ENCODE data around the gene URI1.

URI1 gene

DNA sequence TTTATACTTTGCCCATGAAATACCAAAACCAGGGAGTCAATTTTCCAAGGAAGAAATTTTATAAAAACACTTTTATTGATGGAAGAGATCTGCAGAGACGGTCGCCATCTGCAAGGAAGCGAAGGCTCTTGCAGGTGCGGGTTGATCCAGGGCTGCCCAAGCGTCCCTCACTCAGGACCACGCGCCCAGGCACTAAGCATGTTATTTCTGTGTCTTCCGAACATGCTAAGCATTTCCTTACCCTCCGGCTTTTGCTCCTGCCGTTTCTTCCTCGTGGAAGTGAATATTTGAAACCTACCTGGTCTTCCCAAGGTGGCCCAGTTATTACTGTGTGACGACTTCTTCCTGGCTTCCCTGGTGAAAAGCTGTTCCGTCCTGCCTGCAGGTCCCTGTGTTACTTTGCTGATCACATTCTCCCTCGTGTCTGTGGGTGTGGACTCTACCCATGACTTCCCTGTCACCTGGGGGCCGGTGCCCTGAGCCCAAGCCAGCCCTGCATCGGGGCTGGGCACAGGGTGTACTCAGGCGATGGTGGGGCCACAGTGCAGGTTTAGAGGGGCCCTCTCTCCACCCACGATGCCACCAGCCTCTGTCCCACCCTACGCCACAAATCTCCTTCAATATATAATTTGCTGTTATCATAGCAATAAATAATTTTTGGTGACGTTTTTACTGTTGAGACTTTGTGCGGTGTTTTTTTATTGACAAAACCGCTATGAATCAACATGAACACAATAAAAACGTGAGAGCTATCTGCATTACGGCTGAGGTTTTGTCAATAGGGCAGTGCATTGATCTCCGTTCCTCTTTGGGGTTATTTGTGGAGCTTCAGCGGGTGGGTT is 119.4 kb downstream of the URI1 start:
- no peak for DNase-seq

DNA sequence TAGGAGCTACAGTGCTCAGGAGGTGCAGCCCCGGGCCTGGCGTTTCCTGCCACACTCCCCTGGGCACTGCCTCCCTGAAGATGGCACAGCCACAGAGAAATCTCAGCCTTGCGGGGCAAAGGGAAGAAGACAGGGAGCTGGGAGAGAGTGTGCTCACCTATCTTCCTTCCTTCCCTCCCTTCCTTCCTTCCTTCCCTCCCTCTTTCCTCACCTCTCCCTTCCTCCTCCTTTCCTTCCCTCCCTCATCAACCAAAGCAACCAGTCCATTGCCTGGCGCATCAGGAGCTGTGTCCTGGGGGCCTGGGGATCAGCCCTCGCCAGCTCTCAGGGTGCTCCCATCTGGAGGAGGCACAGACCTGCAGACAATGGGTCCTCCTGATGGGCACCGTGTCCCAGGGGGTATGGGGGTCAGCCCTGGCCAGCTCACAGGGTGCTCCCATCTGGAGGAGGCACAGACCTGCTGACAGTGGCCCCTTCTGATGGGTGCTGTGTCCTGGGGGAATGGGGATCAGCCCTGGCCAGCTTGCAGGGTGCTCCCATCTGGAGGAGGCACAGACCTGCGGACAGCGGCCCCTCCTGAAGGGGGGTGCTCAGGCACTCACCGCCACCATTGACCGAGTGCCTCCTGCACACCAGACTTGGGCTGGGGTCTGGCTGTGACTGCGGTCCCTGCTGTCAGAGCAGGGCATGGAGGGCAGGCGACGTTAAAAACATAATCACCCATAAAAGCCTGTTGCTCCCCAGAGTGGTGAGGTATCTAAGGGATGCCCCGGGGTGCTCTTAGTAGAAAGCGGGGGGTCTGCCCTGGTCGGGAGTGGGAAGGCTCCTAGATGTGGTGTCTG is 120.2 kb downstream of the URI1 start:
- no peak for DNase-seq

- DNase-seq = no peak
Measured at GRCh38 chr19:30062907-30063649, 121.0 kb downstream of the URI1 start.

DNA sequence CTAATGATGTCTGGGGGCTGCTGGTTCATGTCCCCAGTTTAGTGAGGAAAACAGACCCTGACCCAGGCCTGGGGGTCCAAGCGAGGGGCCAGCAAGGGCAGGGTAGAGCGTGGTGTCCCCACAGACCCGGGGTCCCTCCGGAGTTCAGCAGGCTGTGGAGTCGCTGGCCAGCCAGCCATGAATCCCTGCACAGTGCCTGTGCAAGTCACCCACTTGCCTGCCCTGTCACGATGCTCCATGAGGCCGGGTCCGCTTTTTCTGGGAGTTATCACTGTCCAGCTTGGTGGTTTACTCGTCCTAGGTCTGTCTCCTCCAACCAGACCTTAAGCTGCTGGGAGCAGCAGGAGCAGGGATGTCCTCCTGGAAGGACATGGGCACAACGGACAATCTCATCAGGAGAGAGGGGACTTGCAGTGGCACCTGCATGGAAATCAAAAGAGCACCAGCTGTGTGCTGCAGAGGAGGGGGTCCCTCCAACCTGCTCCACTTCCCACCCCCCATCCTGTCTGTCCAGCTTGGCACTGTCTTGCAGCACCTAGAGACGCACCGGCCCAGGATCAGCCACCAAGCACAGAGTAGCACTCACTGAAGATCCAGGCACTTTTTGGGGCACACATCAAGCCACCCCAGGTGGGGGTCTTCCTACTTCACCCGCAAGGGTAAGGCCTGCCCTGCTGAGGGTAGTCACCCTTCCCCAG is 121.8 kb downstream of the URI1 start:
- DNase-seq = no peak

GRCh38 chr19:30064348-30064699 is 122.3 kb downstream of the URI1 start:
- no peak for DNase-seq

GRCh38 chr19:30064771-30065494 is 122.9 kb downstream of the URI1 start:
- DNase-seq = no peak

DNA sequence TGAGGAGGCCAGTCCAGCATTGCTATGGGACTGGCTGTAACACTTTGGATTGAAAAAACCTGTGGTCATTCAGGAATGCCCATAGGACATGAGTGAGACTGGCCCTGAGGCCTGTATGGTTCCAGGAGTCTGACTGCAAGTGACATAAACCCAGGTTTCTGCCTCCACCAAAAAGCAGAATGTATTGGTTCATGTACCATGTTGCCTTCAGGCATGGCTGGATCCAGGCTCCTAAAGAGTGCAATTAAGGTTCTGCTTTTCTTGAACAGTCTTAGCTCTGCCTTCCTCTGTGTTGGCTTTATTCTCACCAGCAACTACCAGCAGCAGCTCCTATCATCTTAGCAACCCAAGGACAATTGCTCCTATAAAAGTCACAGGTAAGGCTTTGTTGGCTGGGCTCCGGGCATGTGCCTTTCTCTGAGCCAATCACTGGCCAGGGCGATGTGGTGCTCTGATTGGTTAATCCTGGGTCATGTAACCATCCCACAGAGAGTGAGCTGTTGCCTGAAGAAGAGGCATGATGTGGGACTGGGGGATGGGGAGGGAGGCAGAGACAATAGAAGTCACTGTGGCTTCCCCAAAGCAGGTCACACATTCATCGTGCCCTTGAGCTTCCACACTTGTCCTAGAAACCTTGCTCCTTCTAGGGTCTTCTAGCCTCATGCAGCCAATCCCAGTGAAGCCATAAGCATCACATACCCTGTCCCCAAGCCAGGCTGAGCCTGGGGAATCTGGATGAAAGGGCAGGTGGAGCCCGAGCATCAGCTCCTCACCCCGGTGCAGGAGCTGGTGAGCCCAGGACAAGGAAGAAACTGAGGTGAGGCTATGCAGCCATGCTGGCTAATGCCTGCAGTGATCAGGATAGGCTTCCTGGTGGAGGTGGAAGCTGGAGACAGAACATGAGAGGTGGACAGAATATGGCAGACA is 123.9 kb downstream of the URI1 start:
- DNase-seq = no peak
